Nephron progenitor cell (in vitro differentiated cells): ENCODE data around the gene TXNDC5.

Experiments used
- DNase-seq: peaks from one replicate; pipeline ENCODE4 v3.0.0; 2021
- H3K27ac Mint-ChIP-seq: 2 replicates; pipeline ENCODE4 v1.8.0; 2021; ENCODE audit warnings: mild to moderate bottlenecking, moderate library complexity, mixed read lengths
- H3K27me3 Mint-ChIP-seq: 2 replicates; pipeline ENCODE4 v1.8.0; 2021; ENCODE audit warnings: mild to moderate bottlenecking, low read depth, mixed read lengths; ENCODE audit not compliant: poor library complexity
- H3K36me3 Mint-ChIP-seq: 2 replicates; pipeline ENCODE4 v1.8.0; 2021; ENCODE audit warnings: low read depth, mixed read lengths
- H3K4me1 Mint-ChIP-seq: 2 replicates; pipeline ENCODE4 v1.8.0; 2021; ENCODE audit warnings: mixed read lengths
- H3K4me3 Mint-ChIP-seq: 2 replicates; pipeline ENCODE4 v1.8.0; 2021; ENCODE audit warnings: mild to moderate bottlenecking, moderate library complexity, mixed read lengths
- H3K9me3 Mint-ChIP-seq: 2 replicates; pipeline ENCODE4 v1.8.0; 2021; ENCODE audit warnings: mild to moderate bottlenecking, moderate library complexity, mixed read lengths
- CTCF ChIP-seq: fragments of 200-600 bp; sonication (generic); IDR thresholded peaks from 2 replicates; pipeline ENCODE4 v1.5.0; 2021; ENCODE audit warnings: antibody characterized with exemption

The TXNDC5 gene

GRCh38 chr6:7954477-7955200 lies 44.1 kb upstream of the TXNDC5 start:
- Mint-ChIP-seq H3K27ac (no peak overlapping the region), H3K9me3 (peaks cover 12% of the 10 kb centered on the region), H3K36me3 (peaks cover 9% of the 10 kb centered on the region), H3K27me3 (peaks cover 3% of the 10 kb centered on the region), H3K4me3 (no peak overlapping the region), H3K4me1 (no peaks in the 10 kb centered on the region)
- no peak for DNase-seq
- TF ChIP-seq CTCF = no peak

GRCh38 chr6:7953753-7954152 lies 43.2 kb upstream of the TXNDC5 start:
- no peak for TF ChIP-seq CTCF
- Mint-ChIP-seq H3K4me3 (no peak overlapping the region), H3K27me3 (peaks cover 3% of the 10 kb centered on the region), H3K9me3 (peaks cover 20% of the 10 kb centered on the region), H3K4me1 (no peaks in the 10 kb centered on the region), H3K27ac (no peak overlapping the region), H3K36me3 (peaks cover 16% of the 10 kb centered on the region)
- no peak for DNase-seq

- TF ChIP-seq CTCF = no peak
- Mint-ChIP-seq H3K4me3 (no peak overlapping the region), H3K4me1 (peaks cover 14% of the 10 kb centered on the region), H3K27ac (peak overlapping the region; percentile 60), H3K9me3 (peaks cover 7% of the 10 kb centered on the region), H3K27me3 (peaks cover 9% of the 10 kb centered on the region), H3K36me3 (no peaks in the 10 kb centered on the region)
- no peak for DNase-seq
These were observed 29.3 kb upstream of the TXNDC5 start for GRCh38 chr6:7939864-7940228.

GRCh38 chr6:7939184-7939863 lies 28.7 kb upstream of the TXNDC5 start:
- TF ChIP-seq CTCF = no peak
- Mint-ChIP-seq H3K4me3 (no peak overlapping the region), H3K9me3 (peaks cover 7% of the 10 kb centered on the region), H3K27me3 (peaks cover 12% of the 10 kb centered on the region), H3K27ac (no peak overlapping the region), H3K4me1 (peaks cover 16% of the 10 kb centered on the region), H3K36me3 (no peaks in the 10 kb centered on the region)
- DNase-seq = no peak

- peaks cover 4% of the 10 kb centered on the region for H3K9me3 Mint-ChIP-seq
- peak overlapping the region; percentile 83 for H3K27ac Mint-ChIP-seq
- no peak overlapping the region for H3K4me3 Mint-ChIP-seq
- no peaks in the 10 kb centered on the region for H3K36me3 Mint-ChIP-seq
- H3K27me3 Mint-ChIP-seq = peaks cover 13% of the 10 kb centered on the region
- TF ChIP-seq CTCF = no peak
- no peak for DNase-seq
- peaks cover 22% of the 10 kb centered on the region for H3K4me1 Mint-ChIP-seq
These were observed 28.1 kb upstream of the TXNDC5 start for GRCh38 chr6:7938562-7939183.
